H1 (cell line): Measurements from ENCODE around the gene GINS3. TPM values are rescaled to one million over a fixed set of nuclear protein-coding genes. Genes with fewer than 3 reads are reported as not detected.

Source experiments
- CTCF ChIA-PET: fragments of 300-600 bp; sonication (Branson Sonifier 250); formaldehyde crosslinking; loops from one replicate; lab custom pipeline; 2021; ENCODE audit not compliant: partially characterized antibody; lab: Charles Lee
- POLR2A ChIA-PET: fragments of 300-600 bp; sonication (Branson Sonifier 250); formaldehyde crosslinking; loops from one replicate; lab custom pipeline; 2021; ENCODE audit warnings: inconsistent platforms; ENCODE audit not compliant: partially characterized antibody; lab: Charles Lee
- DNase-seq, 2 experiments: peaks; one replicate each; pipeline versions ENCODE4 v3.0.0 to v3.0.0-alpha.2; 2010 to 2022; ENCODE audit warnings: low spot score in 2 of 2, low read depth in 1 of 2, mixed read lengths in 1 of 2
- FAIRE-seq: peaks from 2 replicates; lab custom pipeline; 2011; peaks lifted over from hg19 to GRCh38; lab: Jason Lieb, UNC
- H2AFZ ChIP-seq: 2 replicates; pipeline ENCODE4 v1.8.1; 2012; ENCODE audit warnings: low read length, inconsistent platforms
- H2AK5ac ChIP-seq: 2 replicates; pipeline ENCODE4 v1.6.1; 2013; ENCODE audit warnings: low read depth, low read length
- H2BK120ac ChIP-seq: replicated peaks from 2 replicates; pipeline ENCODE3; 2013; ENCODE audit warnings: low read depth, low read length, inconsistent platforms
- H2BK12ac ChIP-seq: 2 replicates; pipeline ENCODE4 v1.6.1; 2013; ENCODE audit warnings: low read depth, low read length
- H2BK15ac ChIP-seq: 2 replicates; pipeline ENCODE4 v1.6.1; 2013; ENCODE audit warnings: low read length
- H2BK20ac ChIP-seq: 2 replicates; pipeline ENCODE4 v1.6.1; 2013; ENCODE audit warnings: low read length
- H2BK5ac ChIP-seq: 2 replicates; pipeline ENCODE4 v1.6.1; 2013; ENCODE audit warnings: low read depth, low read length
- H3K14ac ChIP-seq: 2 replicates; pipeline ENCODE4 v1.6.1; 2013; ENCODE audit warnings: inconsistent platforms; ENCODE audit not compliant: insufficient read length
- H3K18ac ChIP-seq: 2 replicates; pipeline ENCODE4 v1.6.1; 2013; ENCODE audit warnings: low read length; ENCODE audit errors: extremely low read depth
- H3K23ac ChIP-seq: 2 replicates; pipeline ENCODE4 v1.6.1; 2013; ENCODE audit warnings: inconsistent platforms; ENCODE audit not compliant: insufficient read length
- H3K23me2 ChIP-seq: 2 replicates; pipeline ENCODE4 v1.6.1; 2013; ENCODE audit warnings: low read depth, low read length
- H3K27ac ChIP-seq: 2 replicates; pipeline ENCODE4 v1.6.1; 2011; ENCODE audit warnings: low read depth, low read length, inconsistent platforms
- H3K27me3 ChIP-seq, 4 experiments: replicated peaks in 1 of 4; 1 replicate in 1 of 4; 2 replicates in 3 of 4; pipeline versions ENCODE4 v1.6.1 to v1.8.1; 2011 to 2013; ENCODE audit warnings: low read length in 3 of 4, mild to moderate bottlenecking in 3 of 4, inconsistent platforms in 2 of 4, mixed read lengths in 2 of 4, moderate library complexity in 1 of 4; ENCODE audit not compliant: control insufficient read depth in 3 of 4, insufficient read depth in 3 of 4; ENCODE audit errors: extremely low read depth in 1 of 4
- H3K36me3 ChIP-seq, 4 experiments: 2 replicates each; pipeline versions ENCODE4 v1.6.1 to v1.8.1; 2011 to 2013; ENCODE audit warnings: mild to moderate bottlenecking in 4 of 4, low read length in 3 of 4, moderate library complexity in 2 of 4, control low read depth in 1 of 4, inconsistent platforms in 1 of 4; ENCODE audit not compliant: insufficient read depth in 4 of 4, control insufficient read depth in 2 of 4
- H3K4ac ChIP-seq: replicated peaks from 2 replicates; pipeline ENCODE3; 2013; ENCODE audit warnings: low read length, low read depth, mixed read lengths, inconsistent platforms; ENCODE audit not compliant: insufficient read length
- H3K4me1 ChIP-seq, 4 experiments: replicated peaks in 1 of 4; 1 replicate in 1 of 4; 2 replicates in 3 of 4; pipeline versions ENCODE4 v1.6.1 to v1.8.1; 2011 to 2013; ENCODE audit warnings: low read length in 3 of 4, inconsistent platforms in 2 of 4, mixed read lengths in 1 of 4; ENCODE audit not compliant: insufficient read depth in 4 of 4, control insufficient read depth in 3 of 4
- H3K4me2 ChIP-seq, 2 experiments: 2 replicates each; pipeline versions ENCODE4 v1.6.1 to v1.8.1; 2011 to 2013; ENCODE audit warnings: low read depth in 2 of 2, low read length in 2 of 2, control low read depth in 1 of 2, inconsistent platforms in 1 of 2, mild to moderate bottlenecking in 1 of 2; ENCODE audit not compliant: insufficient read depth in 1 of 2
- H3K4me3 ChIP-seq, 4 experiments: fragments of 200-600, 300-600 bp in 1 of 4; sonication (generic), shearing (Covaris generic), sonication (Bioruptor Twin) in 1 of 4; 2 replicates each; pipeline versions ENCODE4 v1.5.1 to v1.8.1; 2011 to 2016; ENCODE audit warnings: low read length in 4 of 4, low read depth in 3 of 4, control low read depth in 2 of 4, inconsistent platforms in 2 of 4, mild to moderate bottlenecking in 2 of 4, mixed read lengths in 1 of 4, moderate library complexity in 1 of 4; ENCODE audit not compliant: insufficient read depth in 2 of 4; ENCODE audit errors: extremely low read depth in 1 of 4
- H3K56ac ChIP-seq: replicated peaks from 2 replicates; pipeline ENCODE3; 2013; ENCODE audit warnings: low read depth, mild to moderate bottlenecking, mixed read lengths, low read length, inconsistent platforms; ENCODE audit not compliant: insufficient read length
- H3K79me1 ChIP-seq: 2 replicates; pipeline ENCODE4 v1.6.1; 2013; ENCODE audit warnings: low read depth, low read length, control low read depth
- H3K79me2 ChIP-seq, 2 experiments: 2 replicates each; pipeline versions ENCODE4 v1.6.1 to v1.8.1; 2012 to 2013; ENCODE audit warnings: low read length in 2 of 2, mild to moderate bottlenecking in 2 of 2, inconsistent platforms in 1 of 2; ENCODE audit not compliant: insufficient read depth in 2 of 2, control insufficient read depth in 1 of 2
- H3K9ac ChIP-seq, 4 experiments: replicated peaks in 1 of 4; 1 replicate in 1 of 4; 2 replicates in 3 of 4; pipeline versions ENCODE4 v1.6.1 to v1.8.1; 2011 to 2013; ENCODE audit warnings: low read depth in 3 of 4, low read length in 3 of 4, control low read depth in 2 of 4, mild to moderate bottlenecking in 2 of 4, moderate library complexity in 2 of 4, inconsistent platforms in 1 of 4; ENCODE audit errors: extremely low read depth in 1 of 4
- H3K9me3 ChIP-seq, 2 experiments: 2 replicates each; pipeline versions ENCODE4 v1.6.1 to v1.8.1; 2012 to 2013; ENCODE audit warnings: mild to moderate bottlenecking in 2 of 2, moderate library complexity in 2 of 2, control low read depth in 1 of 2, inconsistent platforms in 1 of 2, low read depth in 1 of 2, low read length in 1 of 2, mixed read lengths in 1 of 2; ENCODE audit not compliant: insufficient read depth in 2 of 2
- H4K20me1 ChIP-seq, 2 experiments: replicated peaks in 1 of 2; 2 replicates each; pipeline versions ENCODE3 to v1.8.1; 2011 to 2013; ENCODE audit warnings: inconsistent platforms in 2 of 2, low read length in 2 of 2, mild to moderate bottlenecking in 1 of 2; ENCODE audit not compliant: insufficient read depth in 2 of 2, control insufficient read depth in 1 of 2
- H4K5ac ChIP-seq: 2 replicates; pipeline ENCODE4 v1.6.1; 2013; ENCODE audit warnings: low read length, low read depth, mixed read lengths, inconsistent platforms; ENCODE audit not compliant: insufficient read length
- H4K8ac ChIP-seq: 2 replicates; pipeline ENCODE4 v1.8.0; 2013; ENCODE audit warnings: mild to moderate bottlenecking, moderate library complexity, low read length, inconsistent platforms; ENCODE audit not compliant: insufficient read depth; ENCODE audit errors: extremely low read depth
- H4K91ac ChIP-seq: replicated peaks from 2 replicates; pipeline ENCODE3; 2013; ENCODE audit warnings: low read length, mixed read lengths, inconsistent platforms; ENCODE audit not compliant: insufficient read length
- ASH2L ChIP-seq: fragments of 200-600, 300-600 bp; sonication (generic); IDR thresholded peaks from one replicate; pipeline ENCODE4 v1.7.1; 2017; ENCODE audit warnings: low read length
- FOSL1 ChIP-seq: IDR thresholded peaks from 2 replicates; pipeline ENCODE4 v1.6.1; 2011; ENCODE audit warnings: mild to moderate bottlenecking, low read depth, low read length, moderate library complexity; ENCODE audit not compliant: insufficient read depth
- HDAC6 ChIP-seq: IDR thresholded peaks from one replicate; pipeline ENCODE4 v1.7.1; 2012; ENCODE audit warnings: low read depth, mild to moderate bottlenecking, inconsistent platforms, low read length, moderate library complexity
- KDM5A ChIP-seq: fragments of 200-600 bp; IDR thresholded peaks from 2 replicates; pipeline ENCODE4 v1.7.1; 2012; ENCODE audit warnings: mild to moderate bottlenecking, low read length, inconsistent platforms, mixed read lengths
- MAX ChIP-seq: IDR thresholded peaks from 2 replicates; pipeline ENCODE4 v1.6.1; 2012; ENCODE audit warnings: inconsistent platforms
- SIN3A ChIP-seq, 2 experiments: IDR thresholded peaks in 1 of 2; conservative IDR thresholded peaks in 1 of 2; 2 replicates each; pipeline ENCODE4 v1.6.1; 2011 to 2012; ENCODE audit warnings: low read length in 2 of 2, improper control_type of control experiment in 1 of 2, low read depth in 1 of 2, mild to moderate bottlenecking in 1 of 2
- SP4 ChIP-seq: IDR thresholded peaks from 2 replicates; pipeline ENCODE4 v1.6.1; 2012; ENCODE audit warnings: low read length, inconsistent platforms
- TAF1 ChIP-seq: IDR thresholded peaks from 2 replicates; pipeline ENCODE4 v1.6.1; 2011; ENCODE audit warnings: mild to moderate bottlenecking, low read depth, low read length
- TCF12 ChIP-seq: IDR thresholded peaks from 2 replicates; pipeline ENCODE4 v1.6.1; 2011; ENCODE audit warnings: low read depth, mild to moderate bottlenecking, low read length
- WGBS, 2 experiments: shearing (Covaris generic) in 1 of 2; methylation state at CpG; one replicate each; pipeline versions ENCODE4 v1.1.6 to v1.1.7; 2013 to 2015; ENCODE audit warnings: low lambda C conversion rate in 2 of 2, mixed read lengths in 2 of 2, inconsistent platforms in 1 of 2, low coverage in 1 of 2, missing lambda C conversion rate in 1 of 2; ENCODE audit not compliant: insufficient replicate concordance in 2 of 2, insufficient coverage in 1 of 2, insufficient read length in 1 of 2; ENCODE audit errors: extremely low coverage in 1 of 2, missing lambda C conversion rate in 1 of 2; 5-methylcytosine and 5-hydroxymethylcytosine counted together
- polyA plus RNA-seq, 7 experiments: library from polyadenylated mRNA; depleted of rRNA in 3 of 7; stranded (reverse) in 5 of 7; unstranded in 2 of 7; fragments of >200 nt in 5 of 7; fragments of 200-250 nt in 2 of 7; gene quantifications; 1 replicate in 5 of 7; 2 replicates in 1 of 7; 4 replicates in 1 of 7; pipeline versions ENCODE4 v1.2.1 to v1.2.3, GENCODE V29; 2011 to 2013; ENCODE audit warnings: missing spikeins in 2 of 7, mixed read lengths in 2 of 7
- total RNA-seq: library from RNA; stranded (reverse); fragmentation: NEBNext Ultra II Directional; extraction: Animal tissue kit (Norgen Biotek cat#: 25700); gene quantifications from 2 replicates; pipeline ENCODE4 v1.2.1, GENCODE V29; 2021

The GINS3 gene
- total and polyA plus RNA-seq, 2 of the 8 experiments (the other 6 are each of a cell fraction or from before 2014, with no cell fraction given), result 12.9 to 15.4 TPM

GRCh38 chr16:58384437-58385055 is 7.7 kb upstream of the GINS3 start:
- H2BK12ac ChIP-seq, result no peak overlapping the region
- no peak overlapping the region for H3K27ac ChIP-seq
- no peak for TF ChIP-seq FOSL1
- no peak for TF ChIP-seq SIN3A (conservative IDR thresholded peaks at IDR 0.05 in 1 of 2, IDR thresholded peaks at IDR 0.05 in 1 of 2; ENCODE audit: low read depth in 1 of 2, low read length in 2 of 2)
- no peak for TF ChIP-seq MAX
- no peak for TF ChIP-seq TCF12
- TF ChIP-seq ASH2L, result no peak
- TF ChIP-seq SP4, result no peak
- TF ChIP-seq HDAC6, result no peak
- TF ChIP-seq TAF1, result no peak
- TF ChIP-seq KDM5A, result no peak

More at GRCh38 chr16:58384437-58385055, 7.7 kb upstream of the GINS3 start:
- H2AFZ ChIP-seq, result no peak overlapping the region
- H4K8ac ChIP-seq, result no peak overlapping the region
- H3K36me3 ChIP-seq, result no peaks in the 10 kb centered on the region
- 92% methylated on average over 5 of the region's 5 CpGs; no CpG with 5 or more reads in 1 of the 2 experiments for WGBS, 2 experiments
- no peak overlapping the region for H2AK5ac ChIP-seq
- no peak for FAIRE-seq
- ChIA-PET POLR2A (no interaction called here), CTCF (interaction anchor here (0.5 kb wide), 1 partner anchor 31 kb away, joined by 3 read pairs; no protein-coding TSS in a partner anchor)
- H3K4ac ChIP-seq, result no peak overlapping the region
- no peak overlapping the region for H3K56ac ChIP-seq
- no peak overlapping the region for H3K18ac ChIP-seq
- peaks cover 0 to 3% (median 0%) of the 10 kb centered on the region in 4 experiments; a peak in 3 of 7 replicates for H3K27me3 ChIP-seq
- H3K23me2 ChIP-seq, result no peaks in the 10 kb centered on the region
- no peaks in the 10 kb centered on the region for H3K4me1 ChIP-seq
- H3K79me1 ChIP-seq, result no peaks in the 10 kb centered on the region
- no peak overlapping the region for H3K14ac ChIP-seq
- no peak overlapping the region for H3K4me2 ChIP-seq
- no peak overlapping the region for H3K4me3 ChIP-seq
- no peak overlapping the region for H2BK120ac ChIP-seq
- no peak overlapping the region for H4K5ac ChIP-seq
- no peak for DNase-seq
- no peaks in the 10 kb centered on the region for H3K79me2 ChIP-seq
- no peaks in the 10 kb centered on the region for H3K9me3 ChIP-seq
- no peak overlapping the region for H3K9ac ChIP-seq
- no peak overlapping the region for H2BK15ac ChIP-seq
- no peaks in the 10 kb centered on the region for H4K20me1 ChIP-seq
- H2BK5ac ChIP-seq, result no peak overlapping the region
- H2BK20ac ChIP-seq, result no peak overlapping the region
- no peak overlapping the region for H4K91ac ChIP-seq
- no peak overlapping the region for H3K23ac ChIP-seq
